Measurements from ENCODE around the gene GHDC.
A peak's percentile ranks its signal among the peaks of the same experiment; 100 is the strongest.
"Not testable (repeated sequence)": the region's sequence is repeated elsewhere in the genome, so short reads cannot be mapped to it uniquely, and the experiment has no call there.

The GHDC gene, protein sequence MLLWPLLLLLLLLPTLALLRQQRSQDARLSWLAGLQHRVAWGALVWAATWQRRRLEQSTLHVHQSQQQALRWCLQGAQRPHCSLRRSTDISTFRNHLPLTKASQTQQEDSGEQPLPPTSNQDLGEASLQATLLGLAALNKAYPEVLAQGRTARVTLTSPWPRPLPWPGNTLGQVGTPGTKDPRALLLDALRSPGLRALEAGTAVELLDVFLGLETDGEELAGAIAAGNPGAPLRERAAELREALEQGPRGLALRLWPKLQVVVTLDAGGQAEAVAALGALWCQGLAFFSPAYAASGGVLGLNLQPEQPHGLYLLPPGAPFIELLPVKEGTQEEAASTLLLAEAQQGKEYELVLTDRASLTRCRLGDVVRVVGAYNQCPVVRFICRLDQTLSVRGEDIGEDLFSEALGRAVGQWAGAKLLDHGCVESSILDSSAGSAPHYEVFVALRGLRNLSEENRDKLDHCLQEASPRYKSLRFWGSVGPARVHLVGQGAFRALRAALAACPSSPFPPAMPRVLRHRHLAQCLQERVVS

DNA sequence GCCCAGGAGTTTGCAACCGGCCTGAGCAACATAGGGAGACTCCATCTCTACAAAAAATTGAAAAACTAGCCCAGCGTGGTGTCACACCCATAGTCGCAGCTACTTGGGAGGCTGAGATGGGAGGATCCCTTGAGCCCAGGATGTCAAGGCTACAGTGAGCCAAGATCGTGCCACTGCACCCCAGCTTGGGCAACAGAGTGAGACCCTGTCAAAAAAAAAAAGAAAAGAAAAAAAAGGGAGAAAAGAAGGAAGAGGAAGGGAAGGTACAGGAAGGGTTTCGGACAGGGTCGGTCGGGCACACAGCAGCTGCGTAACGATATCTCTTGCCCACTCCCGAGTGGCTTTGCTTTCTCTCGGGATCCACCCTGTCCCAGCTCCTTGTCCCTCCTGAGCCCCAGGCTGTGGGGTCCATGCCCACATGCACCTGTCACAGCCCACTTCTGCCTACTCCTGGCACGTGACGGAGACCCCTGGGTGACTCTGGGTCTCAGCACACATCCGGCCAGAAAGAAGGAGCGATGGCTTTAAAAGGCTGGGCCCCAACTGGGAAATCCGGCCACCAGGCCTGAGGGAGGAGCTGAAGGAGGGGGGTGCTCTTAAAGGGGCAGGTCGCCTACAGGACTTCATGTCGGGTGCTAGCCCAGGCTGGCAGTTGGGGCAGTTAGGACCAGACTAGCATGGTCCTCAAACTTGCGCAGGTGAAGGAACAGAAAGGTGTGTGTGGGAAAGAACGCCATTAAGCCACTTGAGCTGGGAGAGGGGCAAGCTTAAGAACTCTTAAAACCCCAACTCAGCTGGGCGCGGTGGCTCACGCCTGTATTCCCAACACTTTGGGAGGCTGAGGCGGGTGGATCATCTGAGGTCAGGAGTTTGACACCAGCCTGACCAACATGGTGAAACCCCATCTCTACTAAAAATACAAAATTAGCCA is at the start of gene GHDC:
TSS of gene GHDC (minus strand) at position 526 of the 931 bp plus-strand sequence. CDS start 913 bp downstream, outside the sequence.
- DNase-seq: peak; percentile 29 to 59 (median 48)

DNA sequence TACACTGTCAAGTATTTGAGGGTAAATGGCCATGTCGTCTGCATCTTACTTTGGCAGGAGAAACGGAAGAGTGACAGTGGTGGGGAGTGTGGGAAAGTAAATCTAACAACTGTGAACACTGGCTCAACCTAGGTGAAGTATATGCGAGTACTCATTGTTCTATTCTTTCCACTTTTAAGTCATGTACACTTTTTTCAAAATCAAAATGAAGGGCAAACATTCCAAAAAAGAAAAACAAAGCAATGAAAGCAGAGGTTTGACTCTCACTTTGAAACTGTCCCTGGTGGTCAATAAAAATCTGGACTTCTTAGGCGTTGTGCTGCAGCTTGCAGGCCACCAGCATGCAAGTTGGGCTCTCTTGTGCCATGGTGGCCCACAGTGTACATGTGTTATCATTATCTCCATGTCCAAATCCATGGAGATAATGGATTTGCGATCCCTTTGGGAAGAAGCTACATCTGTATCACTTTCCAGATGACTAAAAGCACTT is 49.2 kb upstream of the GHDC start:
- DNase-seq: no peak

DNA sequence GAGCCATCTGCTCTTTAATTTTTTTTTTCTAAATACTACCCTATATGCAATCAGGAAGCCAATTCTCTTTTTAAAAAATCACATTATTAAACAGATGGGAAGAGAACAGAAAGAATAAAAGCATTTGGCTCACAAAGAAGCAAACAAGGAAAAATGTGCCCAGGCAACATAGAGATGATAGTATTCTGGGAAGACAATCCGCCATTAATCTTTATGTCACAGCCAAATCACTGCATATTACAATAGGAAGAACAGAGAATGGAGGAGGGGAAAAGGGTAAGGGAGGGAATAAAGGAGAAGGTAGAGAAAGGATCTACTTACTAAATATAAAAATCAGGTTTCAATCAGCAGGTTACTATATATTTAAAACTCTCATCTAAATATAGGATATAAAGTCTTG is 47.6 kb upstream of the GHDC start:
- DNase-seq: no peak

DNA sequence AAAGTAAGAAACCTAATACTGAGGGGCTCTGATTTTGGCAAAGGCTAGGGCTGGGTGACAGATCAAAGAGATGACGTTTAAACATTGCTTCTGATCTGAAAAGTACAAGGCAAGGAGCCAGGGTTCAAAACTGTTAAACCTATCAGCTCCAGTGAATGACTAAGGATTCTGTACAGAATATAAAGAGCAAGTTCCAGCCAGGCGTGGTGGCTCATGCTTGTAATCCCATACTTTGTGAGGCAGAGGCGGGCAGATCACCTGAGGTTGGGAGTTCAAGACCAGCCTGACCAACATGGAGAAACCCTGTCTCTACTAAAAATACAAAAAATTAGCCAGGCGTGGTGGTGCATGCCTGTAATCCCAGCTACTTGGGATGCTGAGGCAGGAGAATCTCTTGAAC is 46.6 kb upstream of the GHDC start:
- DNase-seq: not testable (repeated sequence)

DNA sequence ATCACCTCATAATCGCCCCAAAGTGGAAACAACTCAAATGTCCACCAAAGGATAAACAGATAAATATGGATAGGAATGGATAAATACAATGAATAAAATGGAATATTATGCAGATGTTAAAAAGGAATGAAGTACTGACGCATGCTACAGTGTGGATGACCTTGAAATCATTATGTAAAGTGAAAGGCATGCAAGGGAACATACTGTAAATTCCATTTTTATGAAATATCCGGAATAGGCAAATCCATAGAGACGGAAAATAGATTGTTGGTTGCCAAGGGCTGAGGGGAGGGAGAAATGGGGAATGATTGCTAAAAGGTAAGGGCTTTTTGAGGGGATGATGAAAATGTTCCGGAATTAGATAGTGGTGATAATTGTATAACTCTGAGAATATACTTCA is 45.9 kb upstream of the GHDC start:
- no peak for DNase-seq

DNA sequence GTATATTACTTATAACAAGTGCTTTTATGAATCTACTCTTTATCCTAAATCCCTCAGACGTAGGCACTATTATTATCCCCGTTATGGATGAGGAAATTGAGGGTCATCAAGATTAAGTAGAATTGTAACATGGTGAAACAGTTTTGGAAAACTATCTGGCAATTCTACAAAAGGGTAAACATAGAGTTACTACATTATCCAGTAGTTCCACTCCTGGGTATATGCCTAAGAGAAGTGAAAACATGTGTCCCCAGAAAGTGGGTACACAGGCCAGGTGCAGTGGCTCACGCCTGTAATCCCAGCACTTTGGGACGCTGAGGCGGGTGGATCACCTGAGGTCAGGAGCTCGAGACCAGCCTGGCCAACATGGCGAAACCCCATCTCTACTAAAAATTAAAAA is 45.3 kb upstream of the GHDC start:
- DNase-seq: not testable (repeated sequence)

DNA sequence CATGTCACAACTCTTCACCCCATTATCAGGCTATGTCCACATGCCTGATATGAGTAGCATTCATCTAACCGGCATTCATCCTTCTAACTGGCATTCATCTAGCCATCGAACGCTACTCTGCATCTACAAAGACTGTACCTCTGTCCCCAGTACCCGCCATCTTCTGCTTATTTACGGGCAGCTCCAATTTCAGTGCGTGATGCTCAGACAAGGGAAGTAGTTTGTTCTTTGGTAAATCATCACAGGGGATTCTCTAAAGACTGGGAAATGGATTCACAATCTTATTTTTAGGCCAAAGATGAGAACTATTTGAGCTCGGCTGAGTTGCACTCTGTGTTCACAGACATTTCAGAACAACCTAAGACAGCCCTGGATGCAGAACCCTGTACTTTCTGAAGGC is 42.5 kb upstream of the GHDC start:
- DNase-seq: no peak

DNA sequence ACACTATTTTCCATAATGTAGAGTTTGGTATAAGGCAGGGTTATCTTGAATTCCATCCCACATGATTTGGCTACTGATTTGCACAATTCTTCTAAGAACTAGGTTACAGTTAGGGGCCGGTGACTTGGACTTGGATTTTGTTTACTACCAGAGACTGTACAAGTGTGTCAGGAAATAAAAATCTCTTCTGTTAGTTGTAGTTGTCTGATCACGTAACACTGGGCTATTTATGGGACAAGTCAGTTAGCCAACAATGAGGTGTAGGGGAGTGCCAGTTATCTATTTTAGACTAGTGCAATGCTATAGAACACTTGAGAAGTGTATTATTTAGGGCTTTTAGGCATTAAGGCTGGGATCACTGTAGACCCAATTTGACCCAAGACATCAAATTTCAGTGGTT is 39.7 kb upstream of the GHDC start:
- DNase-seq: no peak

DNA sequence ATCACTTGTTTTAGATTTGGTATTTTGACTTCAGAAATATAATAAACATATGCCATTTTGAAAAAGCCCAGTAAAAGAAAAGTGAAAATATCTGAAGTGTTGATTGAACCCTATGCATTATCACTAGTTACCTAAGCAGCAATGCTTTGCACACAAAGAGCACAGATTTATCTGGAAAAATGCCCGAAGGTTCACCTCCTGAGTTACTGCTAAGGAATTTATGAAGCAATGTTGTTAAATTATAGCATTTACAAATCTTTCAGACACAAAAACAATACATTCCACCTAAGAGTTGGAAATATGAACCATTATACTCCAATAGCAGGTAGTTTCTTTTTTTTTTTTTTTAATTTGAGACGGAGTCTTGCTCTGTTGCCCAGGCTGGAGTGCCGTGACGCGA is 38.9 kb upstream of the GHDC start:
- no peak for DNase-seq

DNA sequence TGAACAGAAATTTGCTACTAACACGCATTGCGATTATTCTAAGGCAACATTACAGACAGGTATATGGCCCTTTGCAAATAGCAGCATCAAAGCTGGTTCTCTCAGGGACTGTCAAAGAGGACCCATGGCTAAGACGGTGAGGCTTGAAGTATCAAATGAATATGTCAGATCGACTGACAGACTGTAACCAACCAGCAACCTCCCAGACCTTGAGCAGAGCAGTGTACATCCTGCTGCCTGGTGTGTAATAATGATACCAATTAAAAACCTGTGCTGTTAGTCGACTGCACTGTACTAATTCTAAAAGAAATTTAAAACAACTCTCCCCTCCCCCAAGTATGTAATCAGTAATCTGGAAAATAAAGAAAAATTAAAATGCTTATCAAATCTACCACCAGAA is 35.9 kb upstream of the GHDC start:
- no peak for DNase-seq

DNA sequence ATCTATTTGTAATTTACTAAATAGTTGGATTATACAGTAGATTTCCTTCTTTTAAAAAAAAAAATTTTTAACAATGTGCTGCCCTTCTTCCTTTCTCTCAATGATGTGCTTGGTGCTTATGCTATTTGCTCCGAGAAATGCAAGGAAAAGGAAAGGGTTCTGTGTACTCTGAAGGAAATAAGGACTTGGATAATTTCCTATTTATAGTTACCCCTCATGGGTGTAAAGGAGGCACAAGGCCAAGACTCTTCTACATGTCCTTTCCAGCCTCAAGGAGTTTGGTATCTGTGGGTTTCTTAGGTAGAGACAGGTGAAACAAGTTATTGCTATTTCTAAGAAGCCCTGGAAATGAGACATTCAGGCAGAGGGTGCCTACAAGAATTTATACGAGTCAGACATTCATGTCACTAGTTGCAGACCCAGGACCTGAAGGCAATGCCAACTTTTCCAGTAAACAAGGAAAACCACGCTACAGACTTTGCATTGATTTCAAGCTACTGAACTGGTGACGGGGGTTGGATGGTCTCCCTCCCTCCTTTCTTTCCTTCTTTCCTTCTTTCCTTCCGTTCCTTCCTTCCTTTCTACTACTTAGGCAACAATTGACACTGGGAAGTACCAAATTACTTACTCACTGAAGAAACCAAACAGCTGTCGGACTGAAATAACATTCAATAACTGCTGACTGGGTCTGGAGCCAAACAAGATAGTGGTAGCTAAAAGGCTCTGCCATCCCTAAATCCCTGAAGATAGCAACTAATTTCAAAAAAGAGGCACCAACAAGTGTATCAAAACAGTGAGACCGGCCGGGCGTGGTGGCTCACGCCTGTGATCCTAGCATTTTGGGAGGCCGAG is 33.8 kb upstream of the GHDC start:
- no peak for DNase-seq

DNA sequence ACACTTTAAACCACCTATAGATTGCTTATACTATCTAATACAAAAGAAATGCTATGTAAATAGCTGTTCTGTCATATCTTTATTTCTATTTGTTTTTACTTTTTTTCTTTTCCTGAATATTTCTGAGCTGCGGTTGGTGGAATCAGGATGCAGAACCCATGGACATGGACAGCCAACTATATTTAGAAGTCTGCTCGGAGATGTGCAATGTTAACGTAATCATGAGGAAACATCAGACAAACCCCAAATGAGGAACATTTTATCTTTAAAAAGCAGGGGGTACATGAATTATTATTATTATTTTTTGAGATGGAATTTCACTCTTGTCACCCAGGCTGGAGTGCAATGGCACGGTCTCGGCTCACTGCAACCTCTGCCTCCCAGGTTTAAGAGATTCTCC is 31.4 kb upstream of the GHDC start:
- no peak for DNase-seq

DNA sequence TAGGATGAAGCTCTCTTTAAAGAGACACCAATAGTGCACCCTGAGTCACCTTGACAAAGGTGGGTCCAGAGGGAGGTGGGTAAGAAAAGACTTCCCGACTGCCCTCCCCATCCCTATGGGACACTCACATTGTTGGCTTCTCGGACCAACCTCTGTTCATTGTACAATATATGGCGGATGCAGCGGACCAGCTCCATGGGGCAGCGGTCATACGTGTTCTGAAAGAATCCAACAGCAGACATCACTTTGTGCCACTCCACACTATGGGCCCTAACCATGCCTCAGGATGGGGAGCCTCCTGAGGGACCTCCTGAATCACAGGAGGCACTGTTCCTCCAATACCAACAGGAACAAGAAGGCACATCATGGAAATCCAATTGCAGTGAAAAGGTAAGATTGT is 30.4 kb upstream of the GHDC start:
- no peak for DNase-seq

DNA sequence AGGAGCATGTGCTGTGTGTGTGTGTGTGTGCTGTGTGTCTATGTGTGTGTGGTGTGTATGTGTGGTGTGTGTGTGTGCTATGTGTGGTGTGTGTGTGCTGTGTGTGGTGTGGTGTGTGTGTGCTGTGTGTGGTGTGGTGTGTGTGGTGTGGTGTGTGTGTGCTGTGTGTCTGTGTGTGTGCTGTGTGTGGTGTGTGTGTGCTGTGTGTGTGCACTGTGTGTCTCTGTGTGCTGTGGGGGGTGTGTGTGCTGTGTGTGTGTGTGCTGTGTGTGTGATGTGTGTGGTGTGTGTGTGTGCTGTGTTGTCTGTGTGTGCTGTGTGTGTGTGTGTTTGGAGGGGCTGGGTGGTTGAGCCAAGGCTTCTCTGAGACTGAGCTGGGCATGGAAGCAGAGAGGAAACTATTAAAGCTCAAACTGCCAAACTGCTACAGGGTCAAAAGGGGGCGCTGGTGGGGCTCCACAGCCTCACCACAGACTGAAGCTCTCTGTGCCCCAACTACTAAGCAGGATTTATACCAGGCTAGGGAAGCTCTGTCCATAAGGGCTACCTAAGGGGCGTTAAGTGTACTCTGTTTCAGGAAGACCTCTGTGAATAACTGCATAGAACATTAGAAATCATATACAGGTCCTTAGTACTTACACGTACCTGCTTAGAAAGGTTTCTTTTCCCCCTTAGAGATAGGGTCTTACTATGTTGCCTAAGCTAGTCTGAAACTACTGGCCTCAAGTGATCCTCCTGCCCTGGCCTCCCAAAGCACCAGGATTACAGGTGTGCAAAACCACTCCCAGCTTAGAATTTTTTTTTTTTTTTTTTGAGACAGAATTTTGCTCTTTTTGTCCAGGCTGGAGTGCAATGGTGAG is 27.8 kb upstream of the GHDC start:
- DNase-seq: peak in 3 of 4 experiments; percentile 5 to 49 (median 30)

DNA sequence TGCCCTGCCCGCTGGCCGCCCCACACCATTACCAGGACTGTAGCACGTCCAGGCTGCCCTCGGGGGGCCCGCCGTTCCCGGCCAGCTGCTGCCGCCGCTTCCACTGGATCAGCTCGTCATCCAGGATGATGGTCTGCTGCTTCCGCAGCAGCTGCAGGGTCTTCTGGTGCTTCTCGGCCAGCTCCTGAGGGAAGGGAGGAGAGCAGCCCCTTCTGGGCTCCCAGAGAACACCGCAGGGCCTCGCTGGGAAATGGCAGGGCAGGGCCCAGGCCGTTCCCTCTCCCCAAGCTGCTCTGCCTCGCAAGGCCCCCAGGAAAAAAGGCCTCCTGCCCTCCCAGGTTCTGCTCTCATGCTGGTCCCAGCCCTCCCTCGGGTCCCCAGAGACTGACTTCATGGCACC is 25.0 kb upstream of the GHDC start:
- DNase-seq: not testable (repeated sequence)

DNA sequence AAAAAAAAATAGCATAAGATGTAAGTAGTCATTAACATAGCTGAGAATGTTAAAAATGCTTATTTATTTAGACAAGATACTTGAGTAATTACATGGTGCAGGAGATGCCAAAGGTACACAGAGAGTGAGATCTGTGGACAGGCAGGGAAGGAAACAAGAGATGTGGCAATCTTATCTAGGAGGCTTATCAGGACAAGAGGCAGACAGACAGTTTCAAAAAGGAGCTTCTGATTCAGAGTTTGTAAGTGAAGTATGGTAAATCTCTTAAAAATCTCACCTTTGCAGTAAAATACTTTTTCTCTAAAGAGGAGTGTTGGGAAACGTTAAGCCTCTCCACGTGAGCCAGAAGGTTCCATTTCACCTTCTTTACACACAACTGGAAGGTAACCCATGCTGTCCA is 19.9 kb upstream of the GHDC start:
- DNase-seq: no peak

DNA sequence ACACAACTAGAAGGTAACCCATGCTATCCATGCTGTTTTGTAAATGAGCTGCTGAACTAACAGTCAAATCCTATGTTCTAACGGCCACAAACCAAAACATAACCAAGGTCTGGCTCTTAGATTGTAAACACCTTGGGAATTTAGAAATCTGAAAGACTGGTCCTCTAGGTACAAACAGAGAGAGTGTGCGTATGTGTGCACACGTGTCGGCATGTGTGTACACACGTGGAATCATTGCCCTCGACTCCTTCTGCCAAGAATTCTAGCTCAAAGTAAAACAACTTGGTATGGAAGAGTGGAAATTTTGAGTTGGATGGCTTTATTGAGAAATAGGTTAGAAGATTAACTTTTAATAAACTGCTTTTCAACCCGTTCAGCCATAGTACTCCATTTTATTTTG is 18.1 kb upstream of the GHDC start:
- DNase-seq: no peak

DNA sequence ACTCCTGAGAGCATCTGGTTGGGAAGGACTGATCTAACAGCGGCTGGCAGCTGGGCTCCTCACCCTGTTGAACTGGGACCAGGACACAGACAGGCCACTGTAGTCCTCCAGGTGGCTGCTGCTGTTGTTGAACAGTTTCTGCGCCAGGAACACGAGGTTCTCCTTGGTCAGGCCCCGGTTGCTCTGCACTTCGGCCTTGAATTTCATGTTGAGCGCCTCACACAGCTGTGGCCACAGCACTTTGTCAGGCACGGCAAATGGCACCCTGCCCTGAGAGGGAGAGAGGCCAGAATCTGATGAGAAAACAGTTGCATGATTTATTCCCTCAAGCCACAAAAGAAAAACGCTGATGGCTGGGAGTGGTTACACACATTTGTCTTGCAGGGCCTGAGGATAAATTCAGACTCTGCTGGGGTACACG is 17.6 kb upstream of the GHDC start:
- DNase-seq: not testable (repeated sequence)

DNA sequence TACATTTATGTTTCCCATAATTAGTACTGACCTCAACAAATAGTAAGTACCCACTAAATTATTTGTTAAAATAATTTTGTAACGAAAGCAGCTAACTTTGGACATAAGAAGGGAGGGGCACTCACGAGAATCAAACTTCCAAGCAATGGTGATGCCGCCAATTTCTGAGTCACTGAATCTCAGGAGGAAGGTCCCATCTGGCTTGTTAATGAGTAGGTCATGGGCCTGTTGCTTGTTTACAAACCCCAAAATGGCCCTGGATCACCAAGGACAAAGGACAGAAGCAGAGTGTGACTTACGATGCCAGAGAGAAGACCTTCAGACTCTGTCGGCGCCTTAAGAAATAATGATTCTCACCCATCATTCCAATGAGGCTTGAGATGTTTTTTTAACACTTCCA is 15.8 kb upstream of the GHDC start:
- DNase-seq: no peak

DNA sequence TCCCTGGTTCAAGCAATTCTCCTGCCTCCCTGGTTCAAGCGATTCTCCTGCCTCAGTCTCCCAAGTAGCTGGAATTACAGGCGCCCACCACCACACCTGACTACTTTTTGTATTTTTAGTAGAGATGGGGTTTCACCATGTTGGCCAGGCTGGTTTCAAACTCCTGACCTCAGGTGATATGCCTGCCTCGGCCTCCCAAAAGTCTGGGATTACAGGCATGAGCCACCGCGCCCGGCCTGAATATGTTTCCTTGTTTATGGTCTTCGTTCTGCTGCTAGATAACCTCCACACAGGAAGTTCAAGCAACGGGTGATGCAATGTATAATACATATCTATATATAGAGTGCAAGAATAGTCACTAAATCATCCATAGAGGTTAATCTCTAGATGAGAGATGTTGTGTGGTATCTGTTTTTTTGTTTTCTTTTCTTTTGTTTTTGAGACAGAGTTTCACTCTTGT is 11.9 kb upstream of the GHDC start:
- DNase-seq: not testable (repeated sequence)

DNA sequence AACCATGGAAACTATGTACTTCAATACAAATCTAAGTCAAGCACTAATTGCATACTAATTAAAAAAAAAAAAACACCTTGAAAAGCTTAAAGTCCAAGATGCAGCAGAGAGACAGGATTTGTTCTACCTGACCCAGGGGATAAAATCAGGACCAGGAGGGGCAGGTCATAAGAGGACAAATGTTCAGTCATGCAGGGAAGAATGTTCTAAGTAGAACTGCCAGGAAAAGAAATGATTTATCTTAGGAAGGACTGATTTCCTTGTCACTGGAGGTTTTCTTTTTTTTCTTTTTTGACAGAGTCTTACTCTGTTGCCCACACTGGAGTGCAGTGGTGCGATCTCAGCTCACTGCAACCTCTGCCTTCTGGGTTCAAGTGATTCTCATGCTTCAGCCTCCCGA is 9.1 kb upstream of the GHDC start:
- no peak for DNase-seq
